ENCODE measurements around the gene MEIS1.

The MEIS1 gene

GRCh38 chr2:66577321-66578053 is 142.6 kb downstream of the MEIS1 start:
- ChIA-PET CTCF (interaction anchor here (2.3 kb wide), 1 partner anchor 657 kb away, joined by 9 read pairs; no protein-coding TSS in a partner anchor), POLR2A (interaction anchor here (0.8 kb wide), 1 partner anchor 143 kb away, joined by 4 read pairs; the partner anchor contains the start of gene MEIS1)
- TF ChIP-seq, protein P1, sequence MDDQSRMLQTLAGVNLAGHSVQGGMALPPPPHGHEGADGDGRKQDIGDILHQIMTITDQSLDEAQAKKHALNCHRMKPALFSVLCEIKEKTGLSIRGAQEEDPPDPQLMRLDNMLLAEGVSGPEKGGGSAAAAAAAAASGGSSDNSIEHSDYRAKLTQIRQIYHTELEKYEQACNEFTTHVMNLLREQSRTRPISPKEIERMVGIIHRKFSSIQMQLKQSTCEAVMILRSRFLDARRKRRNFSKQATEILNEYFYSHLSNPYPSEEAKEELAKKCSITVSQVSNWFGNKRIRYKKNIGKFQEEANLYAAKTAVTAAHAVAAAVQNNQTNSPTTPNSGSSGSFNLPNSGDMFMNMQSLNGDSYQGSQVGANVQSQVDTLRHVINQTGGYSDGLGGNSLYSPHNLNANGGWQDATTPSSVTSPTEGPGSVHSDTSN (CRISPR knock-in tag; IDR thresholded peaks at IDR 0.05) = no peak
- TF ChIP-seq ZBTB17 (tag by site-specific recombination; IDR thresholded peaks at IDR 0.05) (no peak), ZNF335 (tag by site-specific recombination; conservative IDR thresholded peaks at IDR 0.05) (no peak), PATZ1 (tag by site-specific recombination; IDR thresholded peaks at IDR 0.05) (no peak), ZNF248 (tag by site-specific recombination; IDR thresholded peaks at IDR 0.05) (no peak), SALL2 (tag by site-specific recombination; IDR thresholded peaks at IDR 0.05; ENCODE audit: borderline replicate concordance) (no peak), ZNF132 (tag by site-specific recombination; IDR thresholded peaks at IDR 0.05; ENCODE audit: borderline replicate concordance) (no peak), AEBP2 (tag by site-specific recombination; IDR thresholded peaks at IDR 0.05; ENCODE audit: borderline replicate concordance) (no peak), ZNF555 (tag by site-specific recombination; conservative IDR thresholded peaks at IDR 0.05) (no peak), ZNF138 (tag by site-specific recombination; IDR thresholded peaks at IDR 0.05; ENCODE audit: borderline replicate concordance) (no peak), ZNF174 (tag by site-specific recombination; IDR thresholded peaks at IDR 0.05) (no peak), ZNF558 (tag by site-specific recombination; IDR thresholded peaks at IDR 0.05) (no peak), ZNF707 (tag by site-specific recombination; IDR thresholded peaks at IDR 0.05) (no peak)
- no peaks in the 10 kb centered on the region for H3K9me3 ChIP-seq (ENCODE audit: control insufficient read depth, insufficient read depth, low read depth, low read length)
- no peak overlapping the region for H3K27ac ChIP-seq (ENCODE audit: extremely low read depth, low read depth, low read length)
- H3K36me3 ChIP-seq (ENCODE audit: control insufficient read depth in 2 of 2, insufficient read depth in 1 of 2, low read length in 2 of 2) = no peaks in the 10 kb centered on the region
- H3K4me1 ChIP-seq (ENCODE audit: control insufficient read depth, insufficient read depth, low read length) = peaks cover 9% of the 10 kb centered on the region; the same call in 1 of the 2 replicates
- no peak overlapping the region for H3K4me3 ChIP-seq (ENCODE audit: low read depth, low read length)

DNA sequence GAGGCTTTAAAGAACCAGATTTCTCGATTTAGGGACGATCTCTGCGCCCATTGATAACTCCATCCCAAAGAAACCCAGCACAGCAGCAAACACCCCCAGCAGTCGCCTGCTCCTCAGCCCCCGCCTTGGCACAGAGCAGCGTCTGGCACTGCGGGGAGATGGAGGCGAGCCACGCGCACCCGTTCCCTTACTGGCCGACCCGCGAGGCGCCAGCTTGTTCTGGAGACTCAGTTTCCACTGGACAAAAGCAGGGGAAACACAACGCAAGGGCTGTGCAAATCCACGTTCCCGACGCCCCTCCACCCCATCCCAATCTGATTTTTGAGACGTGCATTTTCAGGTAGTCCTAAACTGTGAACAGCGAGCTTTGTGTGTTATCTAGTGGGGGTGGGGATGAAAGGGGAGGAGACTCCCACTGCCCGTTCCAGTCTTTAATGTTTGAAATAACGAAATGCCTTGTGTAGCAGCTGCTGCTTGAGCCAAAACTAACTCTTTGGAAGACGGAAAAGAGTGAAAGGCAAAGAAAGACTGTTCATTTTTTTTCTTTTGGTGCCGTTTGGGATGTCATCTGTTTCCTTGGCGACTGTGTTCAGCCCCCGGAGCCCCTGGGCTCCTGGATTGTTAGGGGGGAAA is 143.2 kb downstream of the MEIS1 start:
- POLR2A ChIA-PET = no interaction called here
- Histone ChIP-seq H3K36me3 (ENCODE audit: control insufficient read depth in 2 of 2, insufficient read depth in 1 of 2, low read length in 2 of 2) (no peaks in the 10 kb centered on the region), H3K4me1 (ENCODE audit: control insufficient read depth, insufficient read depth, low read length) (peaks cover 9% of the 10 kb centered on the region; the same call in 1 of the 2 replicates), H3K4me3 (ENCODE audit: low read depth, low read length) (no peak overlapping the region), H3K9me3 (ENCODE audit: control insufficient read depth, insufficient read depth, low read depth, low read length) (no peaks in the 10 kb centered on the region), H3K27ac (ENCODE audit: extremely low read depth, low read depth, low read length) (no peak overlapping the region)
- TF ChIP-seq ZFP41 (tag by site-specific recombination; IDR thresholded peaks at IDR 0.05; ENCODE audit: borderline replicate concordance) (no peak), GLIS2 (tag by site-specific recombination; IDR thresholded peaks at IDR 0.05) (no peak), ZNF169 (tag by site-specific recombination; IDR thresholded peaks at IDR 0.05) (no peak), ZNF629 (tag by site-specific recombination; IDR thresholded peaks at IDR 0.05) (no peak), OVOL3 (tag by site-specific recombination; IDR thresholded peaks at IDR 0.05) (no peak), ZNF76 (tag by site-specific recombination; IDR thresholded peaks at IDR 0.05; ENCODE audit: borderline replicate concordance, low read depth) (no peak), TRIM28 (IDR thresholded peaks at IDR 0.05; ENCODE audit: borderline replicate concordance, low read length) (0 out of 2 replicates have a peak, but pooled peaks have one; percentile 41)
- CTCF ChIA-PET = interaction anchor here (2.3 kb wide), 1 partner anchor 656 kb away, joined by 9 read pairs; no protein-coding TSS in a partner anchor

Measured in HEK293 (cell line).